IPS-NIHi11 (cell line): ENCODE results near the gene ITLN1.
"Not testable (repeated sequence)": the region's sequence is repeated elsewhere in the genome, so short reads cannot be mapped to it uniquely, and the experiment has no call there.

ENCODE experiments used
- DNase-seq: peaks from one replicate; pipeline ENCODE4 v3.0.0; 2012; ENCODE audit warnings: mixed read lengths, low spot score

Gene ITLN1

DNA sequence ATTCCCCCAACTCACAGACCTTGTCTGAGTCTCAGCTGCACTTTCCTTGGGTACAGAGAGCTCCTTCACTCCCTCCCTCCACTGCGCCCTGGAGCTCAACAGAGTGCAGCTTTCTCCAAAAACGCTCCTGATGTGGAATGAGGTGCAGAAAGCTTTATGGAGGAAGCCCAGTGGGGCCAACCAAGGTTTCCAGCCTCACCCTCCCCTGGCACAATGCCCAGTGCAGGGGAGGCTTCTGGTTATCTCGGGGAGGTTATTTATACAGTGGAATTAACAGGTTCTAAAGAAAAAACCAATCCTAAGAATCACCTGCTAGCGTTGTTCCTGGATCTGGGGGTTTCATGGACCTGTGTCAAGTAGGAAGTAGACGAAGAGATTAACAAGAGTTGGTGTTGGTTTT lies at the start of gene ITLN1:
Gene ITLN1 (minus strand): TSS at position 139 of the 400 bp plus-strand sequence. CDS start 303 bp downstream, outside the sequence.
- DNase-seq = no peak

DNA sequence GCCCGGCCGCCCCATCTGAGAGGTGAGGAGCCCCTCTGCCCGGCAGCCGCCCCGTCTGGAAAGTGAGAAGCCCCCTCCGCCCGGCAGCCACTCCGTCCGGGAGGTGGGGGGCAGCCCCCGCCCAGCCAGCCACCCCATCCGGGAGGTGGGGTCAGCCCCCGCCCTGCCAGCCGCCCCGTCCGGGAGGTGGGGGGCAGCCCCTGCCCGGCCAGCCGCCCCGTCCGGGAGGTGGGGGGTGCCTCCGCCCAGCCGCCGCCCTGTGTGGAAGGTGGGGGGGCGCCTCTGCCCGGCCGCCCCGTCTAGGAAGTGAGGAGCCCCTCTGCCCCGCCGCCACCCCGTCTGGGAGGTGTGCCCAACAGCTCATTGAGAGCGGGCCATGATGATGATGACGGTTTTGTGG lies 48.3 kb upstream of the ITLN1 start:
- not testable (repeated sequence) for DNase-seq

DNA sequence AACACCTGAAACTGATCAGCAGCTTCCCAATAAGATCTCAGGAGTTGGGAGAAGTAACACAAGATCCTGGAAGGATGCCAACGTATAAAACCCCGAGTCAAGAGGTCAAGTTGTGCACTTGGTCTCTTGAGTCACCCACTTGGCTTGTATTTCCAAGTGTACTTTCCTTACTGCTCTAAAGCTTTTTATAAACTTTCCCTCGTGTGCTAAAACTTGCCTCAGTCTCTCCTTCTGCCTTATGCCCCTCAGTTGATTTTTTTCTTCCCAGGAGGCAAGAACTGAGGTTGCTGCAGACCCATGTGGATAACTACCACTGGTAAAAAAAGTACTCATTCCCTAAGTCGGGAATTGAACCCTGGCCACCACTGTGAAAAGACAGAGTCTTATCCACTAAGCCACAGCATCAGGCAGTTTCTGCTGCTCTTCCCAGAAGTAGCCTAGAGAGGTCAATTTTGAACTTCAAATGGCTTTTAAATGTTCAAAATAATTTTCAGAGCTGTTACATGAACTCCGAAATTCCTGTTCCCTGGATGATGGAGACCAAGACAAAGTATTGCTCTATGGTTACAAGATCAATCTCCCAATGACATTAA lies 40.8 kb upstream of the ITLN1 start:
- no peak for DNase-seq

DNA sequence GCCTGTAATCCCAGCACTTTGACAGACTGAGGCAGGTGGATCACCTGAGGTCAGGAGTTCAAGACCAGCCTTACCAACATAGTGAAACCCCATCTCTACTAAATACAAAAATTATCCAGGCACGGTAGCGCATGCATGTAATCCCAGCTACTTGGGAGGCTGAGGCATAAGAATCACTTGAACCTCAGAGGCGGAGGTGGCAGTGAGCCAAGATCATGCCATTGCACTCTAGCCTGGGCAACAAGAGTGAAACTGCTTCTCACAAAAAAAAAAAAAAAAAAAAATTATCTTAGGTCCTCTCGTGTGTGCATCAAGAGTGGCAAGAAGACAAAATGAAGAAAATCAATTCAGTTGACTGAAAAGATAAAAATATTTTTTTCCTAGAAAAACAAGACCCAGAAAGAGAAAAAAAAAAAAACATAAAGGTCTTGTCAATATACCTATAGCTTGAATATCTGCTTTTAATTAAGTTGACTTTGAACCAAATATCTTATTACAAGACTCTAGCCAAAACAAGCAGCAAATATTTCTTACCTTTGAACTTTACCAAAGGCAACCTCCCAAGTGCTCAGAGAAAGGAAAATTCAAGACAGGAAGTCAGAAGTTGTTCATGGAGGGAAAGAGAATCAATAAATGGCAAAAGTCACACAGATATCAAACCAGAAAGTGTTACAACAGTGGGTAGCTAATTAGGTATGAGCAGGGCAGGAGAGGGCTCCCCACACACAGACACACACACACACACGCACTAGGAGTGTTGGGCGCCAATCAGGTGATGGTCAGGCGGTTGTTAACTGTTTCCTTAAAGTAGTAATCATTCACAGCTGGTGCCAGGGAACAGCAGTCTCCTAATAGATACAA lies 40.0 kb upstream of the ITLN1 start:
- no peak for DNase-seq

DNA sequence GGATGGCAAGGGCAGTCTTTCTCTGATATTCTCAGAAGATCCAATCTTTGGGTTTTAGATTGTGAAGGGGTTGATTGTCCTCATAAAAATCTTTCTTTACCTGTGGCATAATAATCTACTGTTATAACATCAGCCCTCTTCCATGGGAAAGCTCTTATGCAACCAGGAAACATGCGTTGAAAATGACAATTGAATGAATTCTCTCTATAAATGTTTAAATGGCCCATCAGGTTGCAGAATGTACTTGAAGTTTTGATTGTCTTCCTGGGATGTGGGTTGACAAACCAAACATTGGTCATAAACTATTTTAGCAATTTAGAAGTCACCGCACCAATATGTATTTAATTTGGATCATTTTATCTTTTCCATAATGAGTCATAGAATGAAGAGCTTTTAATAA lies 31.7 kb upstream of the ITLN1 start:
- no peak for DNase-seq

DNA sequence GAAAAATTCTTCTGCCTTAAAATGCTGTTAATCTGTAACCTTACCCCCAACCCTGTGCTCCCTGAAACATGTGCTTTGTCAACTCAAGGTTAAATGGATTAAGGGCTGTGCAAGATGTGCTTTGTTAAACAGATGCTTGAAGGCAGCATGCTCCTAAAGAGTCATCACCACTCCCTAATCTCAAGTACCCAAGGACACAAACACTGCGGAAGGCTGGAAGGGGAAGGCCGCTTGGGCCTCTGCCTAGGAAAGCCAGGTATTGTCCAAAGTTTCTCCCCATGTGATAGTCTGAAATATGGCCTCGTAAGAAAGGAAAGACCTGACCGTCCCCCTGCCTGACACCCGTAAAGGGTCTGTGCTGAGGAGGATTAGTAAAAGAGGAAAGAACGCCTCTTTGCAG lies 28.2 kb upstream of the ITLN1 start:
- not testable (repeated sequence) for DNase-seq

DNA sequence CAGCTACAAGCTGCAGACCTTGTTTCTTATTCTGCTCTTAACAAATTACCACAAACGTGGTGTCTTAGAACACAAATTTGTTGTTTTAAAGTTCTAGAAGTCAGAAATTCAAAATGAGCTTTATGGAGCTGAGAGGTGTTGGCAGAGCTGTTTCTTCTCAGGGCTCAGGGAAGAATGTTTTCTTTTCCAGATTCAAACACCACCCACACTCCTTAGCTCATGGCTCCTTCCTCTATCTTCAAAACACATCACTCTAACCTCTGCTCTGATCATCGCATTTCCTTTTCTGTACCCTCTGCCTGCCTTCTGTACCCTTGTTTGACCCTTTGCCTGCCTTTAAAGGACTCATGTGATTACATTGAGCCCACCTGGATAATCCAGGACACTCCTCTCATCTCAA lies 26.9 kb upstream of the ITLN1 start:
- DNase-seq = no peak

DNA sequence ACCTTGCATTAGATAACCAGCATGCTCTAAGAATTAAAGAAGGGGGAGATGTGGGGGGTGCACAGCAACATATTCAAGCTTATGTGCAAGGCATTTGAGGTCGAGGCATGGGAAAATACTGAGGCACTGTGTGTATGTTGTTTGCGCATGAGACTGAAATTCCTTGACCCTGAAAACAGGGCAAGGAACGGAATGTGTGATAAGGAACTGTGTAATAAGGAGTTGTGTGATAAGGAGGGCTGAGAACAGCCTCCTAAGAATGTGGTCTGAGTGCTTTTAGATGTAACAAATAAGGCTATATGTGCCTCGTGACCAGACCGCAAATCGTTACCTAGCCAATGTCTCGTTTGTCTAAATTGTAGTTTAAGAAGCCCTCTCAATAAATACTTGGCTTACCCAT lies 26.5 kb upstream of the ITLN1 start:
- DNase-seq = no peak

DNA sequence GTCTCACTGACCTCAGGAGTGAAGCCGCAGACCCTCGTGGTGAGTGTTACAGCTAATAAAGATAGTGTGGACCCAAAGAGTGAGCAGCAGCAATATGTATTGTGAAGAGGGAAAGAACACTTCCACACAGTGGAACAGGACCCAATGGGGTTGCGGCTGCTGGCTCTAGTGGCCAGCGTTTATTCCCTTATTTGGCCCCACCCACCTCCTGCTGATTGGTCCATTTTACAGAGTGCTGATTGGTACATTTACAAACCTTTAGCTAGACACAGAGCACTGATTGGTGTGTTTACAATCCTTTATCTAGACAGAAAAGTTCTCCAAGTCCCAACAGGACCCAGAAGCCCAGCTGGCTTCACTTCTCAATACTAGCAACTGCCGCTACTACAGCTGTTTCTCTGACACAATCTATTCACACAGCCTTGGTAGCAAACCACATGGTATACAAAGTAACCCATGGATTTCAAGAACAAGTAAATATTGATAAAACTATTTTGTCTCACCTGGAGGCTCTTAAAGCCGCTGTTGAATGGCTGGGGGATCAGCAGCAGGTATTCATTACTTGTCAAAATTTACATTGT lies 25.3 kb upstream of the ITLN1 start:
- no peak for DNase-seq

DNA sequence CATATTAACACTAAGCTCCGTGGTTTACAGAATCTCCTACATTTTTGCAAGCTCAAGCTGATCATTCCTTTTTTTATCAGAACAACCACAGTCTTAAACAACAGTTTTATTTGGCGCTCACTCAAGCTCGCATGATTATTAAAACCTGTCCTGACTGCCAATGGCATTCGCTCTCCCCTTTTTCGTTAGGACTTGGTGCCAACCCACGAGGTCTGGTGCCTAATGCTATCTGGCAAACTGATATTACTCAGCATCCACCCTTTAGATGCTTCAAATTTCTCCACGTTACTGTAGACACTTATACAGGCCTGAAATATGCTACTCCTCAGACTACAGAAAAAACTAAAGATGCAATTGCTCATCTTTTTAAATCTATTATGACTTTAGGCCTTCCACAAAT lies 23.0 kb upstream of the ITLN1 start:
- DNase-seq = no peak

DNA sequence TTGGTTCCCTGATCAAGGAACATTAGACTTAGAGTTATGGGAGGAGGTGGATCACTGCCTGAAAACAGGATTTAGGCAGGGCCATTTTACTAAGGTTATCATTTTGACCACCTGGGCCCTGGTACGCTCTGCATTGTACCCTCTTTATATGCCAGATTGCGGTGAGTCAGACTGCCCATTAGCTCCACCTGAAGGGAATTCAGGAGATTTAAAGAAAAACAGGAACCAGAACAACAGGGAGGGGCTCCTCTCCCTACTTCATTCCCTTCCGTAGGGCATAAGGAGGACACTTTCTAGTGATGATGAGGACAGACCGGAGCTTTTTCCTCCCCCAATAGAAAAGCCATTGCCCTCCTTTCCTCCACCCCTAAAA lies 20.6 kb upstream of the ITLN1 start:
- DNase-seq = no peak

DNA sequence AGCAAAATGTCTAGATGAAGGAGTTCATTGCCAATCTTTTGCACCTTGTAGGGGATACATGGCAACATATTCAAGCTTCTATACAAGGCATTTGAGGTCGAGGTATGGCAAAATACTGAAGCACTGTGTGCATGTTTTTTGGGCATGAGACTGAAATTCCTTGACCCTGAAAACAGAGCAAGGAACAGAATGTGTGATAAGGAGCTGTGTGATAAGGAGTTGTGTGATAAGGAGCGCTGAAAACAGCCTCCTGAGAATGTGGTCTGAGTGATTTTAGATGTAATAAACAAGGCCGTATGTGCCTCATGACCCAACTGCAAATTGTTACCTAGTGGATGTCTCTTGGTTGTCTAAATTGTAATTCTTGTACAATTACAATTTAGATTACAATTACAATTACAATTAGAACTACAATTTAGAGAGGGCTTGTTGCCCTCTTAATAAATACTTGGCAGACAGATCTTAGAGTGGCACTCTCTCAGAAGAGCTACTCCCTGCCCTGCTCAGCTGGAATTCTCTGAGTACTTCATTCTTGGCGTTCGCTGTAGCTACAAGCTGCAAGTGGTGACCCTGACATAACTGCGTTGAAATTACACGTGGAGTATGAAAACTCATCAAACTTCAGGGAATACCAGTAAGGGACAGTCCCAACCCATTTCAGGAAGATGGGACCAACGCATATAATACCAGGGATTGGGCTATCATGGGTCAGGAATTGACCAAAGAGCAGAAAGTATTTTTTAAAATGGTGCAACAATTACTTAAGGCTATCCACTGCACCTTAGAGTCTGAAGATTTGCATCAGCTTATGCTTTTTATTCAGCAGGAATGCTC lies 20.0 kb upstream of the ITLN1 start:
- no peak for DNase-seq

DNA sequence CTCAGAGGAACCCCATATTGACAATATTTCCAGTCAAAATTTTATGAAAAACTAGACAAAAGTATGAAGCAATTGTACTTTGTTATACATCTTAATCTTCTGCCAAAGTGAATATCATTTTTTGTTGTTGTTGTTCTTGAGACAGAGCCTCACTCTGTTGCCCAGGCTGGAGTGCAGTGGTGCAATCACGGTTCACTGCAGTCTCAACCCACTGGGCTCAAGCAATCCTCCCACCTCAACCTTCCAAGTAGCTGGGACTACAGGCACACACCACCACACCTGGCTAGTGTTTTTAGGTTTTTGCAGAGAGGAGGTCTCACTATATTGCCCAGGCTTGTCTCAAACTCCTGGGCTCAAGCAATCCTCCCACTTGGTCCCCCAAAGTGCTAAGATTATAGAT lies 17.3 kb upstream of the ITLN1 start:
- not testable (repeated sequence) for DNase-seq

DNA sequence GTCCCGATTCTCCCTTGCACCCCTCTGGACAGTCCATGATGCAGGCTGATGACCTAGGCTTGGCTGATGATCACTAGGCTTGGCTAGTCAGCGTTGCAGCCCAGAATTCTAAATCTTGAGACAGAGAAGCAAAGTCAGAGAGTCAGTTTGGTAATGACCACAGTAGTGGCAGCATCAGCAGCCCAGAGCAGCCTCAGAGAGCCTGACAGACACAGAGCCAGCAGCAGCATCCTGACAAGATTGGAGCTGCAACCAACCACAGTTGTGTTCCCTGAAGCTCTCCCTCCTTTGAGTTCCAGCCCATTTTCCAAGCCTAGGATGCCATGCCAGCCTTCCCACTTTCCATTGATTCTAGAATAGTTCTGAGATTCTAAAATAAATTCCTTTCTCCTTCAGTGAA lies 16.8 kb upstream of the ITLN1 start:
- DNase-seq = no peak

DNA sequence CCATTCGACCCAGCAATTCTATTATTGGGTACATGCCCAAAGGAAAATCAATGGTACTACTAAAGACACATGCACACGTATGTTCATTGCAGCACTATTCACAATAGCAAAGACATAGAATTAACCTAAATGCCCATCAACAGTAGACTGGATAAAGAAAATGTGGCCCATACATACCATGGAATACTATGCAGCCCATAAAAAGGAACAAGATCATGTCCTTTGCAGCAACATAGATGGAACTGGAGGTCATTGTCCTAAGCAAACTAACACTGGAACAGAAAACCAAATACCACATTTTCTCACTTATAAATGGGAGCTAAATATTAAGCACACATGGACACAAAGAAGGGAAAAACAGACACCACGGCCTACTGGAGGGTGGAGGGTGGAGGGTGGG lies 15.7 kb upstream of the ITLN1 start:
- DNase-seq = not testable (repeated sequence)

DNA sequence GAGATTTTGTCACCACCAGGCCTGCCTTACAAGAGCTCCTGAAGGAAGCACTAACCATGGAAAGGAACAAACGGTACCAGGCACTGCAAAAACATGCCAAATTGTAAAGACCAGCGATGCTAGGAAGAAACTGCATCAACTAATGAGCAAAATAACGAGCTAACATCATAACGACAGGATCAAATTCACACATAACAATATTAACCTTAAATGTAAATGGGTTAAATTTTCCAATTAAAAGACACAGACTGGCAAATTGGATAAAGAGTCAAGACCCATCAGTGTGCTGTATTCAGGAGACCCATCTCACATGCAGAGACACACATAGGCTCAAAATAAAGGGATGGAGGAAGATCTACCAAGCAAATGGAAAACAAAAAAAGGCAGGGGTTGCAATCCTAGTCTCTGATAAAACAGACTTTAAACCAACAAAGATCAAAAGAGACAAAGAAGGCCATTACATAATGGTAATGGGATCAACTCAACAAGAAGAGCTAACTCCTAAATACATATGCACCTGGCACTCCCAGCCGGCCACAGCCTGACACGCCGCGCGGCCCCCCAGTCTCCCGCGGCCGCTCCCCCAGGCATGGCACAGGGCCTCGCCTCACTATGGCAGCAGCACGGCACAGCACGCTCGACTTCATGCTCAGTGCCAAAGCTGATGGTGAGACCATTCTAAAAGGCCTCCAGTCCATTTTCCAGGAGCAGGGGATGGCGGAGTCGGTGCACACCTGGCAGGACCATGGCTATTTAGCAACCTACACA lies 9.6 kb upstream of the ITLN1 start:
- not testable (repeated sequence) for DNase-seq

DNA sequence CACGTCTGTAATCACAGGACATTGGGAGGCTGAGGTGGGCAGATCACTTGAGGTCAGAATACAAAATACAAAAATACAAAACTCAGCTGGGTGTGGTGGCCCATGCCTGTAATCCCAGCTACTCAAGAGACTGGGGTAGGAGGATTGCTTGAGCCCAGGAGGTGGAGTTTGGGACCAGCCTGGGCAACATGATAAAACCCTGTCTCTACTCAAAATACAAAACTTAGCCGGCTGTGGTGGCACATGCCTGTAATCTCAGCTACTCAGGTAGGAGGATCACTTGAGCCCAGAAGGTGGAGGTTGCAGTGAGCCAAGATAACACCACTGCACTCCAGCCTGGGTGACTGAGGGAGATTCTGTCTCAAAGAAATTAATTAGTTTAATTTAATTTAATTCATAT lies 6.5 kb upstream of the ITLN1 start:
- DNase-seq = no peak

DNA sequence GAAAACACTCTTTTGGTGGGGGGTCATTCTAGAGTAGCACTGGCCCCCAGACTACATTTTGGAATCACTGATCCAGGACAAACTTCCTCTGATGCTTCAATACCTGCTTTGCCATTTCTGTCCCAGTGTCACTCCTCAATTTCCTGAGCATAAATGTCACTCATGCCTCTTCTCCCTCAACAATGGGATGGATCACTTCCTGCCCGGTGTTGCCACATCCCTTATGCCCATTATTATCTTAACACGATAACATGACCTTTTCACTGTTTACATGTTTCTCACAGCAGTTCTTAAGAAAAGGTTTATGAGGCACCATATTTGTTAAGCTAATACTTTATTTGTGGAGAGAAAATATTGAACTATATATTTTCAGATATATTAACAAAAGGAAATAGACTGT lies 3.9 kb upstream of the ITLN1 start:
- DNase-seq = no peak

DNA sequence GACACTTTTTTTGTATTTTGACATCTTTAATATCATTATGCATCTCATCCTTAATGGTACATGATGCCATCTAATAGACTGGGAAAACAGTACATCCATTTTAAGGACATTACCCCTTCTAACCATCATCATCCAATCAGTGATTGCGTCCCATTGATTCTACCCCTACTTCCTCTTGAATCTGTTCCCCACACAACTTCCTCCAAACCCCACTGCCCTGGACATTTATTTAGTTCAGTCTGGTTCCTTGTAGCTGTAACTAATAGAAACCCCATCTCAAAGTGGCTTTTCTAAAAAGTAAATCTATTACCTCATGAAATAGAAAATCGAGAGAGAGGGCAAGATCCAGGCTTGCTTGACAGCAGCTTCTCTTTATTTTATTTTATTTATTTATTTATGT lies 2.1 kb upstream of the ITLN1 start:
- DNase-seq = no peak

DNA sequence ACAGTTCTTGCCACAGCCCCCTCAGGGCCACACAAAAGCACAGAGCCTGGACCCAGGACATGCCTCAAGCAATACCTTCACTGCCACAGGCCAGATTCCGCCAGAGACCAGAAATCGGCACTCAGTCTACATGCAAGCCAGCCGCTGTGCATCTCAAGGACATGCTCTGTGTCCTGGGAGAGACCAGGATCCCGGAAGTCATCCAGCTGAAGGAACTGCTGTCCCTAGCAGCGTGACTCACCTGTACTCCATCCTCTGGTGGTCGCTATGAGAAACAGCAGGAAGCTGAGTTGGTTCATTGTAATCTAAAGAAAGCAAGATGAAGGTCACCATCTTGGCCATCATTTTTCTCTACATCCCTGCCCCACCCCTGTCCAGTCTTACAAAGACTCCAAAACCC lies 401 bp downstream of the ITLN1 start:
- DNase-seq = peak; percentile 44

DNA sequence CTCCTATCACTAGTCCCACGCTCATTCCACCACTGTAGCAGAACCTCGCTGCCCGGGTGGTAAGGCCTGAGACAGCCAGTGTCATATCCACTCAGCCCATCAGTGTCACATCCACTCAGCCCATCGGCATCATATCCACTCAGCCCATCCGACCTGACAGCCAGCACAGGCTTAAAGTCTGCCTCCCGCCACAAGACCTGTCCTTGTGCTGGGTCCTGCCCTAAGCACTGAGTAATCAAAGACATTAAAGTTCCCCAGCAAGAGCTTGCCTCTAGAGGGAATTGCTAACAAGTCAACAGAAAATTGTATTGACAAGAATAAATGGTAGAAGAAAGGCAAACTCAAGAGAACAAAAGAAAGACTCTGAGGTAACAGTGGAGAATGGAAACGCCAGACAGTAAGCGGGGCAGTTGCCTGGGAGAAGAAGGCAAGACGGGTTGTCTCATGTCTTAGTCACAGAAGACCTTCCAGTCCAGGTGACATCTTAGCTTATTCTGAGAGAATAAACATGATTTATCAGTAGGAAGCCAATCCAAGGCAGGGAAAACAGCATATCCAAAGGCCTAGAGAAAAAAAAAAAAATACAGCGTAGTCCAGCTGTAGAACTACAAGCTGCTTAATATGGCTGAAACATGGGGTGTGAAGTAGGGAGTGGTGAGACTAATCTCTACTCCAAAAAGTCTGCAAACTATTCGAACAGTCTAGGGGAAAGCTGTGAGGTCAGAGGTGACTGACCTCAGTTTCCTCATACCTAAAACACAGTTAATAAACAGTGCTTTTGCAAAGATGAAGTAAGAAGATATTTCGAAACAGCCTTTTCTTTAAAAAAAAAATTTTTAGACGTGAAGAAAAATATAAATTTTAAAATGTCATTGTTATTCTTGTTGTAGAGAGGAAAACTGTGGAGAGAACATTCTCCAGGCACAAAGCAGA lies 1.1 kb downstream of the ITLN1 start:
- DNase-seq = no peak
